ENCODE results near the gene UNC5B. TPM values are rescaled to one million over a fixed set of nuclear protein-coding genes. Genes with fewer than 3 reads are reported as not detected.

UNC5B gene
- total and polyA plus RNA-seq, 2 experiments from 2014 or later = 2.7 to 6.5 TPM

DNA sequence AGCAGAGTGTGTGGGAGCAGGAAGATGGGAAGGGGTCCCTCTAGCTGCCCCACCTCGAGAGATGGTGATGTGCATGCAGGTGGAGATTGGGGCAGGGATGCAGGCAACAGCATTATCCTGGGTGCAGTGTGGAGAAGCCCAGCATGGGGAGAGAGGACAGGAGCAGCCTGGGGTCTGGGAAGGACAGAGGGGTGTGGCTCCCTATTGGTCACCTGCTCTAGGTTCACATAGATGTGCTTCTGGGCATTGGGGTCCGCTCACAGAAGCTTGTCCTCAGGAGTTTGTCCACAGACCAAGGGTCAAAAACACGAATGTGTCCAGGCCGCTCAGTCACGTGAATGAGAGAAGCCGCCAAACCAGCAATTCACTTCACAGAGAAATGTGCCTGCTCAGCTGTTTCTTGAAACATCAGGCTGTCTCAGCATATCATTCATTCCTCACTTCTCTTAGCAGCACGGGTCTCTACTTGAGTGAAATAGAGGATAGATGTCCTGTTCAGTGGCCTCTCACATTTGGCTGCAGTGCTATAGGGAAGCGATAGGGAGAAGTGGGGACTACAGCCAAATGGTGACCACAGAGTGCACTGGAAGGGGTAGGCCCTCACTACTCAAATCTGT, 95.2 kb downstream of the UNC5B start:
- Histone ChIP-seq H2AFZ (no peak overlapping the region), H4K20me1 (ENCODE audit: insufficient read depth) (no peaks in the 10 kb centered on the region), H3K9ac (no peak overlapping the region), H3K9me3 (ENCODE audit: low read depth) (no peaks in the 10 kb centered on the region), H3F3A (ENCODE audit: insufficient read depth) (no peaks in the 10 kb centered on the region), H3K27me3 (replicated peaks; ENCODE audit: insufficient read depth) (no peaks in the 10 kb centered on the region; the same call in 1 of the 2 replicates), H3K4me3 (no peak overlapping the region), H3K79me2 (ENCODE audit: insufficient read depth) (no peaks in the 10 kb centered on the region), H3K36me3 (ENCODE audit: low read depth) (no peaks in the 10 kb centered on the region), H3K9me2 (ENCODE audit: insufficient read depth) (no peaks in the 10 kb centered on the region), H3K4me1 (ENCODE audit: insufficient read depth) (no peaks in the 10 kb centered on the region), H3K27ac (no peak overlapping the region), H3K4me2 (ENCODE audit: unreplicated experiment) (no peak overlapping the region)
- 48 to 50% methylated on average over 8 of the region's 8 CpGs for WGBS, 2 experiments (ENCODE audit: low coverage in 1 of 2, low lambda C conversion rate in 2 of 2, missing lambda C conversion rate in 2 of 2)
- in situ Hi-C loops (cut with MboI) = no loop called here
- DNase-seq = no peak
- no peak for TF ChIP-seq EZH2phosphoT487 (IDR thresholded peaks at IDR 0.05; ENCODE audit: insufficient read depth, low read depth)
- TF ChIP-seq EZH2 (IDR thresholded peaks at IDR 0.05; ENCODE audit: insufficient read depth, poor library complexity, severe bottlenecking) = no peak

DNA sequence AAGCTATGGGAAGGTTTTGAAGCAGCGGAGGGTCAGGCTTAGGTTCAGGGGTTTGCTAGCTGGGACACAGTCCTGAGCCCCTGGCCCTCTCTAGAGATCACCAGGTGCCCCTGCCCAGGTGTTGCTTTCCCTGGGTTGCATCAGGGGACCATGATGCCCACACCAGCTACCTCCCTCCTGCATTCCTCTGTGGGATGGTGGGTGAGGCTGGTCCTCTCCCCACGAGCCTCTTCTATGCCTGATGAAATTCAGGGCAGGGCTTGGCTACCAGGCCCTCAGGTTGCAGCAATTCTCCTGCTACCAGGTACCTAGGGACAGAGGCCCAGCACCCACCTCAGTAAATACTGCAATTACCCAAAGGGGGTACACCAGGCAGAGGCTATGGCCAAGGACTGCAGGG, 95.9 kb downstream of the UNC5B start:
- H4K20me1 ChIP-seq (ENCODE audit: insufficient read depth) = no peaks in the 10 kb centered on the region
- no peak overlapping the region for H3K27ac ChIP-seq
- H3K36me3 ChIP-seq (ENCODE audit: low read depth) = no peaks in the 10 kb centered on the region
- DNase-seq = no peak
- no peaks in the 10 kb centered on the region for H3F3A ChIP-seq (ENCODE audit: insufficient read depth)
- WGBS, 2 experiments (ENCODE audit: low coverage in 1 of 2, low lambda C conversion rate in 2 of 2, missing lambda C conversion rate in 2 of 2) = 43 to 71% methylated on average over 2 of the region's 2 CpGs
- no peak for TF ChIP-seq EZH2phosphoT487 (IDR thresholded peaks at IDR 0.05; ENCODE audit: insufficient read depth, low read depth)
- no peak for TF ChIP-seq EZH2 (IDR thresholded peaks at IDR 0.05; ENCODE audit: insufficient read depth, poor library complexity, severe bottlenecking)
- H3K4me3 ChIP-seq = no peak overlapping the region
- no peak overlapping the region for H3K4me2 ChIP-seq (ENCODE audit: unreplicated experiment)
- H3K9ac ChIP-seq = no peak overlapping the region
- in situ Hi-C loops (cut with MboI) = no loop called here
- no peaks in the 10 kb centered on the region; the same call in 1 of the 2 replicates for H3K27me3 ChIP-seq (replicated peaks; ENCODE audit: insufficient read depth)
- no peaks in the 10 kb centered on the region for H3K9me2 ChIP-seq (ENCODE audit: insufficient read depth)
- H3K79me2 ChIP-seq (ENCODE audit: insufficient read depth) = no peaks in the 10 kb centered on the region
- no peak overlapping the region for H2AFZ ChIP-seq
- no peaks in the 10 kb centered on the region for H3K9me3 ChIP-seq (ENCODE audit: low read depth)
- peaks cover under 1% of the 10 kb centered on the region for H3K4me1 ChIP-seq (ENCODE audit: insufficient read depth)

DNA sequence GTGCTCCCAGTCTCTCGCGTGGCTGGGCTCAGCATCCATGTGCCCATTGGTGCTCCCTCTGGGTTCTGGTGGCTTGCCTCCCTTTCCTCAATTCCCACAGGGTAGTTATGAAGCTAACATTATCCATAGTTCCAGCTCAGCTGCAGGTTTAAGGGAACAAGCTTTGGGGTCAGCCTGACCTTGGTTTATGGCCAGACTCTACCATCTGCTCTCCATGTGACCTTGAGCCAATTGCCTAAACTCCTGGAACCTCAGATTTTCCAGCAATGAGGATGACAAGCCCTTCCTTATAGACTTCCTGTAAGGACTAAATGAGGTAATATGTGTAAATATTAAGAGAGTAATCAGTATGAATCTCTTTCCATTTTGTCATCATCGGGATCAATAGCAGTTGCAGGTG, 96.6 kb downstream of the UNC5B start:
- H4K20me1 ChIP-seq (ENCODE audit: insufficient read depth) = no peaks in the 10 kb centered on the region
- DNase-seq = peak; percentile 13
- no peaks in the 10 kb centered on the region for H3F3A ChIP-seq (ENCODE audit: insufficient read depth)
- H3K9ac ChIP-seq = no peak overlapping the region
- H3K79me2 ChIP-seq (ENCODE audit: insufficient read depth) = no peaks in the 10 kb centered on the region
- no peaks in the 10 kb centered on the region; the same call in 1 of the 2 replicates for H3K27me3 ChIP-seq (replicated peaks; ENCODE audit: insufficient read depth)
- no peaks in the 10 kb centered on the region for H3K9me3 ChIP-seq (ENCODE audit: low read depth)
- no peak overlapping the region for H2AFZ ChIP-seq
- in situ Hi-C loops (cut with MboI) = no loop called here
- no peaks in the 10 kb centered on the region for H3K9me2 ChIP-seq (ENCODE audit: insufficient read depth)
- H3K27ac ChIP-seq = no peak overlapping the region
- peaks cover 8% of the 10 kb centered on the region for H3K4me1 ChIP-seq (ENCODE audit: insufficient read depth)
- H3K36me3 ChIP-seq (ENCODE audit: low read depth) = no peaks in the 10 kb centered on the region
- H3K4me2 ChIP-seq (ENCODE audit: unreplicated experiment) = no peak overlapping the region
- 17 to 21% methylated on average over 3 of the region's 3 CpGs for whole genome bisulfite sequencing, 2 experiments (ENCODE audit: low coverage in 1 of 2, low lambda C conversion rate in 2 of 2, missing lambda C conversion rate in 2 of 2)
- no peak overlapping the region for H3K4me3 ChIP-seq
- TF ChIP-seq EZH2phosphoT487 (IDR thresholded peaks at IDR 0.05; ENCODE audit: insufficient read depth, low read depth) (no peak), EZH2 (IDR thresholded peaks at IDR 0.05; ENCODE audit: insufficient read depth, poor library complexity, severe bottlenecking) (no peak)

DNA sequence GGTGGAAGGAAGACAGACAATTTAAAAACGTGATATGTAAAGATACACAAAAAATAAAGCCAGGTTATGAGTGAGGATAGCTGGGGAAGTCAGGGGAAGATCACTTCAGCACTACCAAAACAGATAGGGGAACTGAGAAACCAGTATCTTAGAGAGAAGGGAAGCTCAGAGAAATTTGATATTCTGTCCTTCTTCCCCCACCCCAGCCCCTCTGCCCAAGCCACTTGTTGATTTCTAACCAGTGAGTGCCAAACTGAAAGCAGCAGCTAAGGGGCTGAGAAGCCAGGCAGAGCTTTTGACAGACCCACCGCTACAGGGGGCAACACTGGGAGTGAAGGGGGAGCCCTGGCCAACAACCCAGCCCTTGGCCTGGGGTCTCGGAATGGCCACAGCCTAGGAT, 97.5 kb downstream of the UNC5B start:
- no peak for DNase-seq
- no peak overlapping the region for H2AFZ ChIP-seq
- 45 to 59% methylated on average over 3 of the region's 3 CpGs for WGBS, 2 experiments (ENCODE audit: low coverage in 1 of 2, low lambda C conversion rate in 2 of 2, missing lambda C conversion rate in 2 of 2)
- H3K36me3 ChIP-seq (ENCODE audit: low read depth) = no peaks in the 10 kb centered on the region
- in situ Hi-C loops (cut with MboI) = no loop called here
- no peak overlapping the region for H3K4me3 ChIP-seq
- no peak overlapping the region for H3K4me2 ChIP-seq (ENCODE audit: unreplicated experiment)
- no peaks in the 10 kb centered on the region for H3F3A ChIP-seq (ENCODE audit: insufficient read depth)
- no peak overlapping the region for H3K9ac ChIP-seq
- no peaks in the 10 kb centered on the region for H3K9me2 ChIP-seq (ENCODE audit: insufficient read depth)
- no peaks in the 10 kb centered on the region; the same call in 1 of the 2 replicates for H3K27me3 ChIP-seq (replicated peaks; ENCODE audit: insufficient read depth)
- no peak overlapping the region for H3K27ac ChIP-seq
- H3K79me2 ChIP-seq (ENCODE audit: insufficient read depth) = no peaks in the 10 kb centered on the region
- H3K4me1 ChIP-seq (ENCODE audit: insufficient read depth) = peaks cover 11% of the 10 kb centered on the region
- H4K20me1 ChIP-seq (ENCODE audit: insufficient read depth) = no peaks in the 10 kb centered on the region
- TF ChIP-seq EZH2 (IDR thresholded peaks at IDR 0.05; ENCODE audit: insufficient read depth, poor library complexity, severe bottlenecking) = no peak
- no peak for TF ChIP-seq EZH2phosphoT487 (IDR thresholded peaks at IDR 0.05; ENCODE audit: insufficient read depth, low read depth)
- H3K9me3 ChIP-seq (ENCODE audit: low read depth) = no peaks in the 10 kb centered on the region
